Measurements from ENCODE around the gene MMP15.
"Not testable (repeated sequence)": the region's sequence is repeated elsewhere in the genome, so short reads cannot be mapped to it uniquely, and the experiment has no call there.

Gene MMP15

DNA sequence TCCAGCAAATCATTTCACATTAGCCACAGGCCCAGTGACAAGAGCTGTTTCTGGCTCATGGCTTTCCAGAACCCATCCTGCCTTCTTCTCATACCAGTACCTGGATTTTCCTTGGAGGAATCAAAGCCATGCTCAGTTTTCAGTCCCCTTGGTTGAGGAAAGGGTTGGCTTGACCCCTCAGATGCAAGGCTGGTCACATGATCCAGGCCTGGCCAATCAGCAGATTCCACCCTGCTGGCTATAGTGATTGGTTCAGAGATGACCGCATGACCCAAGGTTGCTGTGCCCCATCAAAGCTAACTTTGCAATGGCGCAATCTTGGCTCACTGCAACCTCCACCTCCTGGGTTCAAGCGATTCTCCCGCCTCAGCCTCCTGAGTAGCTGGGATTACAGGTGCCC, 45.0 kb downstream of the MMP15 start:
- H3K4me3 ChIP-seq (ENCODE audit: low read depth, low read length): no peak overlapping the region
- TF ChIP-seq, protein P1, sequence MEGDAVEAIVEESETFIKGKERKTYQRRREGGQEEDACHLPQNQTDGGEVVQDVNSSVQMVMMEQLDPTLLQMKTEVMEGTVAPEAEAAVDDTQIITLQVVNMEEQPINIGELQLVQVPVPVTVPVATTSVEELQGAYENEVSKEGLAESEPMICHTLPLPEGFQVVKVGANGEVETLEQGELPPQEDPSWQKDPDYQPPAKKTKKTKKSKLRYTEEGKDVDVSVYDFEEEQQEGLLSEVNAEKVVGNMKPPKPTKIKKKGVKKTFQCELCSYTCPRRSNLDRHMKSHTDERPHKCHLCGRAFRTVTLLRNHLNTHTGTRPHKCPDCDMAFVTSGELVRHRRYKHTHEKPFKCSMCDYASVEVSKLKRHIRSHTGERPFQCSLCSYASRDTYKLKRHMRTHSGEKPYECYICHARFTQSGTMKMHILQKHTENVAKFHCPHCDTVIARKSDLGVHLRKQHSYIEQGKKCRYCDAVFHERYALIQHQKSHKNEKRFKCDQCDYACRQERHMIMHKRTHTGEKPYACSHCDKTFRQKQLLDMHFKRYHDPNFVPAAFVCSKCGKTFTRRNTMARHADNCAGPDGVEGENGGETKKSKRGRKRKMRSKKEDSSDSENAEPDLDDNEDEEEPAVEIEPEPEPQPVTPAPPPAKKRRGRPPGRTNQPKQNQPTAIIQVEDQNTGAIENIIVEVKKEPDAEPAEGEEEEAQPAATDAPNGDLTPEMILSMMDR (IDR thresholded peaks at IDR 0.05; ENCODE audit: borderline replicate concordance, insufficient read depth, low read depth, low read length): no peak

DNA sequence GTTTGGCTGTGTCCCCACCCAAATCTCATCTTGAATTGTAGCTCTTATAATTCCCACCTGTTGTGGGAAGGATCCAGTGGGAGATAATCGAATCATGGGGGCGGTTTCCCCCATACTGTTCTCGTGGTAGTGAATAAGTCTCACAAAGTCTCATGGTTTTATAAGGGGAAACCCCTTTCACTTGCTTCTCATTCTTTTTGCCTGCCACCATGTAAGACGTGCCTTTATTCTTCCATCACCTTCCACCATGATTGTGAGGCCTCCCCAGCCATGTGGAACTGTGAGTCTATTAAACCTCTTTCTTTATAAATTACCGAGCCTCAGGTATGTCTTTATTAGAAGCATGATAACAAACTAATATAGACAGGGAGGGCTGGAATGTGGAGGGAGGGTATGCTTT, 46.6 kb downstream of the MMP15 start:
- H3K4me3 ChIP-seq (ENCODE audit: low read depth, low read length): not testable (repeated sequence)

DNA sequence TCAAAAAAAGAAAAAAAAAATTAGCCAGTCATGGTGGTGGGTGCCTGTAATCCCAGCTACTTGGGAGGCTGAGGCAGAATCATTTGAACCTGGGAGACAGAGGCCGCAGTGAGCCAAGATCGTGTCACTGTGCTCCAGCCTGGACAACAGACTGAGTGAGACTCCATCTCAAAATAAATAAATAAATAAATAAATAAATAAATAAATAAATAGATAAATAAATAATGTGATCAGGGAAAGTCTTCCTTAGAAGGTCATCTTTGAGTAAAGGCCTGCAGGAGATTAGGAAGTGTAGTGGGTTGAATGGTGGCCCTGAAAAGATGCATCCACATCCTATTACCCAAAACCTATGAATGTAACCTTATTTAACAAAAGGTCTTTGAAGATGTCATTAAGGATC, 47.5 kb downstream of the MMP15 start:
- H3K4me3 ChIP-seq (ENCODE audit: low read depth, low read length): not testable (repeated sequence)

DNA sequence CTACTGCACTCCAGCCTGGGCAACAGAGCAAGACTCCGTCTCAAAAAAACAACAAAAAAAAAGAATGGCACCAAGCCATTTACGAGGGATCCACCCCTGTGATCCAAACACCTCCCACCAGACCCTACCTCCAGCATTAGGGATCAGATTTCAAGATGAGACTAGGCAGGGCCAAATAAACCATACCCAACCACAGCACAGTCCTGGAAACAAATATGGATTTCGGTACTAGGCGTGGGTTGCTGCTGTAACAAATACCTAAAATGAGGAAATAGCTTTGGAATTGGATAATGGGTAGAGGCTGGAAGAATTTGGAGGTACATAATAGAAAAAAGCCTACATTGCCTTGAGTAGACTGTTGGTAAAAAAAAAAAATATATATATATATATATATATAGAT, 49.1 kb downstream of the MMP15 start:
- no peak overlapping the region for H3K4me3 ChIP-seq (ENCODE audit: low read depth, low read length)
- TF ChIP-seq, protein P1 (IDR thresholded peaks at IDR 0.05; ENCODE audit: borderline replicate concordance, insufficient read depth, low read depth, low read length): no peak

DNA sequence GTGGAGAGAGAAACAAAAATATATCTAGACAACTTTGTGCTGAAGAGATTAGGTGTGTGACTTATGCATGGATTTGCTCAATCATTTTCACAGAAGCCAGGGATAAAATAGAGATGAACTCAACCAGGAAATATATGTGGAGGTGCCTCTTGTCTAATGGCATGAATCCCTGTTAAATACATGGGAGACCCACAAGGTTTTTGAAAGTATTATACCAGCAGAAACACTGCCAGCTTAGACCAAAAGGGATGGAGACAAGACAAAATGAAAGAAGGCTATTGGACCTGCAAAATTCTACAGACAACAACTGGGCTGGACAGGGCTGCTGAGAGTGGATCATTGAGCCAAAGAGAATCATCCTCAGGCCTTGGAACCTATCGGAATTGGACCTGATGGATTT, 51.0 kb downstream of the MMP15 start:
- no peak overlapping the region for H3K4me3 ChIP-seq (ENCODE audit: low read depth, low read length)
- TF ChIP-seq, protein P1 (IDR thresholded peaks at IDR 0.05; ENCODE audit: borderline replicate concordance, insufficient read depth, low read depth, low read length): no peak

DNA sequence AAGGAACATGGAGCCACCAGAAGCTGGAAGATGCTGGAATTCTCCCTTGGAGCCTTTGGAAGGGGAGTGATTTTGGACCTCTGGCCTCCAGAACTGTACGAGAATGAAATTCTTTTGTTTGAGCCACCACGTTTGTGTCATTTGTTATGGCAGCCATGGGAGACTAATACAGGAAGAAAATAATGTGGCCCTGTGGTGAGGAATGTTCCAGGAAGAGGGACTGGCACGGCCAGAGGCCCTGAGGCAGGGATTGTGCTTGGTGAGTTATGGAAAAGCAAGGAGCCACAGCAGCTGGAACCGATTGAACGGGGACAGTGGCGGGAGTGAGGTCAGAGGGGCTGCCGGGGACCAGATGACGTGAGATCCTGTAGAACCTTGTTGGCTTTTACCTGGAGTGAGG, 52.2 kb downstream of the MMP15 start:
- TF ChIP-seq, protein P1 (IDR thresholded peaks at IDR 0.05; ENCODE audit: borderline replicate concordance, insufficient read depth, low read depth, low read length): no peak
- no peak overlapping the region for H3K4me3 ChIP-seq (ENCODE audit: low read depth, low read length)

DNA sequence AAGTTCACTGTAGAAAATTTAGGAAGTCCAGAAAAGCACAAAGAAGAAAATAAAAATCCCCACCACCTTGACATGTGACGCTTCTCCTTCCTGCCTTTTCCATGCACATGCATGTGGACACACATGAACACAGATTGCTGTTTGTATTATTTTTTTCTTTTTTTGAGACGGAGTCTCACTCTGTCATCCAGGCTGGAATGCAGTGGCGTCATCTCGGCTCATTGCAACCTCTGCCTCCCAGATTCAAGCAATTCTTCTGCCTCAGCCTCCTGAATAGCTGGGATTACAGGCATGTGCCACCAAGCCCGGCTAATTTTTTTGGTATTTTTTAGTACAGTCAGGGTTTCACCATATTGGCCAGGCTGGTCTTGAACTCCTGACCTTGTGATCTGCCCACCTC, 55.1 kb downstream of the MMP15 start:
- not testable (repeated sequence) for H3K4me3 ChIP-seq (ENCODE audit: low read depth, low read length)

DNA sequence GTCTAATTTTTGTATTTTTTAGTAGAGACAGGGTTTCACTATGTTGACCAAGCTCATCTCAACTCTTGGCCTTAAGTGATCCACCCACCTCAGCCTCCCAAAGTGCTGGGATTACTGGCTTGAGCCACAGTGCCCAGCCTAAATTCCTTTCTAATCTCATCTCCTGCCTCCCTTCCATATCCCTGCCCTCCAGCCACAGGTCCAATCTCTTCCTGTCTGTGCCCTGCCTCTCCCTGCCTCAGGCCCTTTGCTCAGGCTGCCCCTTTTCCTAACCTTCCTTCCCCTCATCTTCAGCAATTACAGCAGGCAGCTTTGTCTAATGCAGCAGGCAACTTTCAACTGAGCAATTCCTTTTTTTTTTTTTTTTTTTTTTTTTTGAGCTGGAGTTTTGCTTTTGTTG, 56.8 kb downstream of the MMP15 start:
- no peak overlapping the region for H3K4me3 ChIP-seq (ENCODE audit: low read depth, low read length)
- TF ChIP-seq, protein P1 (IDR thresholded peaks at IDR 0.05; ENCODE audit: borderline replicate concordance, insufficient read depth, low read depth, low read length): no peak

DNA sequence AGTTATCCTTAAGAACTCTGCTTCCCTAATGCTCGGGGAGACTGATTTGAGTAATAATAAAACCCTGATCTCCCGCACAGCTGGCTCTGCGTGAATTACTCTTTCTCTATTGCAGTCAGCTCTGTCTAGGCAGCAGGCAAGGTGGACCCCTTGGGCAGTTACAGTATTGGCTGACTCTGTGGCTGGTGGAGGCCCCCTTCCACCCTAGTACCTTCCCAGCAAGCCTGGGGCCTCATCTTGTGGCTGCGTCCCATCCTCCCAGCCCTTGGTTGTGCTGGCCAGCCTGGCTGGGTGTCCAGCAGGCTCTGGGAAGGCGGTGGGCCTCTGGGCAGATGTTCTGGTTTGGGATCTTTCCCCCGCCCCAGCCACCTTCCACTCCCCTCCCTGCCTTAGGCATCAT, 59.1 kb downstream of the MMP15 start:
- H3K4me3 ChIP-seq (ENCODE audit: low read depth, low read length): no peak overlapping the region
- TF ChIP-seq, protein P1 (IDR thresholded peaks at IDR 0.05; ENCODE audit: borderline replicate concordance, insufficient read depth, low read depth, low read length): no peak
